GM21423 (cell line): ENCODE results near the gene MRPL53.

Source experiments
- ATAC-seq: cut with Tn5 transposase; IDR thresholded peaks from one replicate; pipeline ENCODE4 v1.9.1; 2021; ENCODE audit warnings: mild to moderate bottlenecking, moderate library complexity; ENCODE audit not compliant: unreplicated experiment

MRPL53 gene

GRCh38 chr2:74429487-74430451 lies 42.7 kb downstream of the MRPL53 start:
- ATAC-seq, result no peak

GRCh38 chr2:74428675-74429074 lies 43.8 kb downstream of the MRPL53 start:
- no peak for ATAC-seq

DNA sequence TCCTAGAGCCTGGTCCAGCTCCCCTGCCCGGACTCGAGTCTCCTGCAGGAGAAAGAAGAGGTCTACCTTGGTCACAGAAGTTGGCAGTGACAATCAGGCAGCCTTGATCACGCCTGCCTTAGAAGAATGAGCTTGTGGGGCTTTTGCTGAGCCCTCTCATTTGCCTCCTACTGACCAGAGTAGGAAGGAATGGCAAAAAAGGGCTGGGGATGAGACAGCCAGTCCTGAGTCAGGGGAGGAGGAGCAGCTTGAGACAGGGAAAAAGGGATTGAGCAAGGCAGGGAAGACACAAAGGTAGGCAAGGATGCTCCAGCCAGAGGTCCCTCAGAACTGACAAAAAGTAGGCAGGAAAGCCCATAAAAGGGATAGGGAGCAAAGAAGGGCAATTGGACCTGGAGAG lies 44.9 kb downstream of the MRPL53 start:
- no peak for ATAC-seq

- no peak for ATAC-seq
These were observed 46.2 kb downstream of the MRPL53 start for GRCh38 chr2:74426181-74426758.

GRCh38 chr2:74425523-74425922 lies 47.0 kb downstream of the MRPL53 start:
- no peak for ATAC-seq

DNA sequence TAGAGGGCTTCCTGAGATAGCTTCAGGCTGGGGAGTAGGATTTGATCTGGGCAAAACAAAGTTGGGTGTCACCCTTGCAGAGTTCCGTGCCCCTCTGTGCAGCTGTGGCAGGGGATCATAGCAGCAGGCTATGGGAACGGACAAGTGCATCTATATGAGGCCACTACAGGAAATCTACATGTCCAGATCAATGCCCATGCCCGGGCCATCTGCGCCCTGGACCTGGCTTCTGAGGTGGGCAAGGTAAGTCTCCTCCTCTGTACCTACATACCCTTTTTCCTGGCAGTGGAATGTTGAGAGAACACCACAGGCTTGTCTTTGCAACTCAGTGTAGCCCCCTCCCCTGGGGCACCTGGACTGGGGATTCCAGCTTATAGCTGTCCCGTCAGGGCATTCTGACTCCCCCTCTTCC lies 47.5 kb downstream of the MRPL53 start:
- ATAC-seq, result no peak

DNA sequence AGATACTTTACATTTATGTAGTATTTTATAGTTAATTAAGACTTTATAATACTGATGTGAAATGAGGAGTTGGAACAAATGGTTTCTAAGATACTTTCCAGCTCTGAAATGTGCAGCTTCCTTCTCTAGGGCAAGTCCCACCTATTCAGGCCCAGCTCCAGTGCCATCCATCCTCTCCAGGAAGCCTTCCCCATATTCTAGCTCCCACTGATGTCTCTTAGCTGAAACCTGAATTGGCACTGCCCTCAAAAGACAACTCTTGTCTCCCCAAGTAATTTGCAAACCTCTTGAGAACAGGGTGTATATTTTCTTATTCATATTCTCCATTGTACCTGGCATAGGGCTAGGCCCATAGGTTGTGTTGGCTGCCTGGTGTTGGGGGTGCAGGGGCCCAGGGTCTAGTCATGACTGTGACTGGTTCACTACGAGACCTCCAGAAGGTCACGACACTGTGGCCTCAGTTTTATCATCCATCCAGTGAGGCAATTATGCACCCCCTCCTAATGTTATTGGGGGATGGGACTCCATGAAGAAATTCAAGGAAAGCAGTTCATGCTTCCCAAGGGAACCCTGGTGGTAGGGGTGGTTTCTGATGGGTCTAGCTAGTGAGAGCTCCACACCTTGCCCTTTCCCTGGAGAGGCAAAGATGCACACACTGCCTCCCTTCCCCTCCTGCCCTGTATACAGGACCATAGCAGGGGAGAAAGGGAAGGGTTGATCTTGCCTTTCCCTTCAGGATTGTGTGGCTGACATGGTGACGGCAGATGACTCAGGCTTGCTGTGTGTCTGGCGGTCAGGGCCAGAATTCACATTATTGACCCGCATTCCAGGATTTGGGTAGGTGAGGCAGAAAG lies 48.1 kb downstream of the MRPL53 start:
- ATAC-seq, result no peak

- no peak for ATAC-seq
These were observed 49.0 kb downstream of the MRPL53 start for GRCh38 chr2:74423231-74424095.
